ENCODE results near the gene NRP2. TPM values are rescaled to one million over a fixed set of nuclear protein-coding genes. Genes with fewer than 3 reads are reported as not detected.

Gene NRP2
- total RNA-seq, 3 donors from 2014 or later = 18.4 to 32.0 (median 23.9) TPM

DNA sequence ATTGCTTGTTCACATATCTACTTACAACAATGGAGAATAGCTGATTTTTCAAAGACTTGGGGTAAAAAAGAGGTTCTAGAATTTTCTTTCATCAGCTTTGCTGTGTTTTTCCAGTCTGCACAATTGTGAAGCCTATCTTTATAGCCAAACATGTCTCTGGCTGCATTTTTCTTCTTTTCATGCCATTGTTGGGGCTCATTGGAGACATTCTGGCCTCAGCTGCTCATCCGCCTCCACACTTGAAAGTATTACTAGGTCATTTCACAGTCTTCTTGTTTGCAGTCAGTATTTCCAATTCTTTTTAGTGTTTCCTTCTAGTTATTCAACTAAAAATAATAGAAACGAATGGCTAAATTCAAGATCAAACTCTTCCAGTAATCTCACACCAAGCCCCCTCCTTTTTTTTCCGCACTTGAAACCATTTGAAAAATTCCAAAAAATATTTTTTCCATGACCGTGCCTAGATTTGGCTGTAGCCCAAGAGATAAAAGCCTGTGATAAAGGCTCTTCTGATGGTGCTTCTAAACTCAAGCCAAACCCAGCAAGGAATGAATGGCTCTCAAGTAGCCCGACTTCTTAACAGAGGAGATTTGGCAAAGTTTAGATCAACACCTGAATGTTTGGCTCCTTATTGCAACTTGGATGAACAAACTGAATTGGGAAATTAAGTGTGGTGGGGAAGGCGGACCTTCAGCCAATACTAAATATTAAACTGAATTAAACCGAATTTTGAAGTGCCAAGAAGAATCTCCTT, 103.4 kb downstream of the NRP2 start:
- intact Hi-C loops (cut with DNase I; ENCODE audit: low total_unique reads) = loop anchor here (5.0 kb wide), 1 partner anchor 1543 kb away; no protein-coding TSS in a partner anchor

DNA sequence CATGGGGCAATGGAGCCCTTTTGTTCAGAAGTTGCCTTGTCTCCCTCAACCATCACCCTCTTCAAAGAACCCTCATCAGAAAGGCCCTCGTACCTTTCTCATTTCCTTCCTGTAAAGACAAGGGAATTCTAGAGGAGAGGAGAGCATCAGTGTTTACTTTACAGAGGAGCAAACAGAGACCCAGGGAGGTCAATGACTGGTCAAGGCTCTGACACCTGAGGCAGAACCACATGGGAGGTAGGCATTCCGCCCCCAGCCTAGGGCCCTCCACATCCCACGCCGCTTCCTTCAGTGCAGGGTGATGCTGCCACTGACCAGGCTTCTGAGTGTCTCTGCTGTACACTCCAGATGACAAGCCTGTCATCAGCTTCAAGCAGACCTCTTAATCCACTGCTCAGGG, 104.7 kb downstream of the NRP2 start:
- Histone ChIP-seq H3K27me3 (no peaks in the 10 kb centered on the region), H3K4me1 (no peaks in the 10 kb centered on the region), H3K4me3 (no peak overlapping the region), H3K27ac (peak overlapping the region in 1 of 2 donors; percentile 43), H3K9me3 (no peaks in the 10 kb centered on the region), H3K36me3 (no peaks in the 10 kb centered on the region)
- intact Hi-C loops (cut with DNase I; ENCODE audit: low total_unique reads) = loop anchor here (5.0 kb wide), 1 partner anchor 1545 kb away; no protein-coding TSS in a partner anchor
- TF ChIP-seq, protein P1, sequence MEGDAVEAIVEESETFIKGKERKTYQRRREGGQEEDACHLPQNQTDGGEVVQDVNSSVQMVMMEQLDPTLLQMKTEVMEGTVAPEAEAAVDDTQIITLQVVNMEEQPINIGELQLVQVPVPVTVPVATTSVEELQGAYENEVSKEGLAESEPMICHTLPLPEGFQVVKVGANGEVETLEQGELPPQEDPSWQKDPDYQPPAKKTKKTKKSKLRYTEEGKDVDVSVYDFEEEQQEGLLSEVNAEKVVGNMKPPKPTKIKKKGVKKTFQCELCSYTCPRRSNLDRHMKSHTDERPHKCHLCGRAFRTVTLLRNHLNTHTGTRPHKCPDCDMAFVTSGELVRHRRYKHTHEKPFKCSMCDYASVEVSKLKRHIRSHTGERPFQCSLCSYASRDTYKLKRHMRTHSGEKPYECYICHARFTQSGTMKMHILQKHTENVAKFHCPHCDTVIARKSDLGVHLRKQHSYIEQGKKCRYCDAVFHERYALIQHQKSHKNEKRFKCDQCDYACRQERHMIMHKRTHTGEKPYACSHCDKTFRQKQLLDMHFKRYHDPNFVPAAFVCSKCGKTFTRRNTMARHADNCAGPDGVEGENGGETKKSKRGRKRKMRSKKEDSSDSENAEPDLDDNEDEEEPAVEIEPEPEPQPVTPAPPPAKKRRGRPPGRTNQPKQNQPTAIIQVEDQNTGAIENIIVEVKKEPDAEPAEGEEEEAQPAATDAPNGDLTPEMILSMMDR (IDR thresholded peaks at IDR 0.05) = no peak
- TF ChIP-seq POLR2A (IDR thresholded peaks at IDR 0.05) = no peak
- TF ChIP-seq POLR2AphosphoS5 (IDR thresholded peaks at IDR 0.05) = no peak
- DNase-seq (ENCODE audit: low spot score in 2 of 2) = no peak

More for the DNA sequence above, 103.4 kb downstream of the NRP2 start:
- Histone ChIP-seq H3K4me1 (no peaks in the 10 kb centered on the region), H3K27ac (peak overlapping the region; percentile 36 to 43), H3K27me3 (no peaks in the 10 kb centered on the region), H3K36me3 (no peaks in the 10 kb centered on the region), H3K4me3 (no peak overlapping the region), H3K9me3 (no peaks in the 10 kb centered on the region)
- no peak for DNase-seq (ENCODE audit: low spot score in 2 of 2)
- TF ChIP-seq, protein P1 (IDR thresholded peaks at IDR 0.05) = no peak

- Histone ChIP-seq H3K9me3 (no peaks in the 10 kb centered on the region), H3K27ac (no peak overlapping the region), H3K27me3 (no peaks in the 10 kb centered on the region), H3K4me3 (no peak overlapping the region), H3K36me3 (no peaks in the 10 kb centered on the region), H3K4me1 (no peaks in the 10 kb centered on the region)
- no peak for DNase-seq (ENCODE audit: low spot score in 2 of 2)
- intact Hi-C loops (cut with DNase I; ENCODE audit: low total_unique reads) = loop anchor here (5.0 kb wide), 1 partner anchor 1545 kb away; no protein-coding TSS in a partner anchor
- TF ChIP-seq, protein P1 (IDR thresholded peaks at IDR 0.05) = no peak
- TF ChIP-seq POLR2A (IDR thresholded peaks at IDR 0.05) (no peak), POLR2AphosphoS5 (IDR thresholded peaks at IDR 0.05) (no peak)
Observed at GRCh38 chr2:205787761-205788160, 105.5 kb downstream of the NRP2 start.

DNA sequence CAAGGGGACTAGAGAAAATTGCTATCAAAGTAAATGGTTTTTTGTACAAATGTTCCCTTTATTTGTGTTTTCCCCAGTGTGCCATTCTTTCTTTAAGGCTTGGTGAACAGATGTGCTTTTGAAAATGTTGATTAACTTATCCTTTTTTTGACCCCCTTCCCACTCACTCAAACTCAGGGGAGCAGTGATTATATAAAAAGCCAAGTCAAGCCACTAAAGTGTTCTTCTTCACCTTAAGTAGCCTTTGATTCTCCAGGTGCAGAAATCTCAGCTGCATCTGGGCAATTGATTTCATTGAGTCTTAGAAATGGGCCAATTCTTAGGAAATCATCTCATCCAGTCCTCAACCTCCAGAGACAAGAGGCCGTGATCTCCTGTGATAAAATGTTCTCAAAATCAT, 107.6 kb downstream of the NRP2 start:
- no peaks in the 10 kb centered on the region for H3K4me1 ChIP-seq
- intact Hi-C loops (cut with DNase I; ENCODE audit: low total_unique reads) = loop anchor here (5.0 kb wide), 1 partner anchor 1548 kb away; no protein-coding TSS in a partner anchor

DNA sequence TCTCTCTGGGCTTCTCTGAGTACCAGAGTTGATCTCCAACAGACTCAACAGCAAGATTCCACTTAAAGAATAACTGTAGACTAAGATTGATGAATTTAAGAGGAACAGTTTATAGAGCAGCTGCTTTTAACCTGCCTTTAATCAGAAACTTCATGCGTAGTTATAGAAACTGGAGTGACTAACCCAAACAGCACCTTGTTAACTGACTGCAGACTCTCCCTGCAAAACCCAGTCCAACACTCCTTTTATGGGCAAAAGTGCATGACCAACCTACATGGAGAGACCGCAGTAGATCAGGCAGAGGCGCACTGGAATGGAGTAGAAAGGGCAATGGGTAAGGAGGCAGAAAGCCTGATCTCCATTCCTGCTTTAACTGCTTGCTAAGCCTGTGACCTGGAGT, 110.6 kb downstream of the NRP2 start:
- intact Hi-C loops (cut with DNase I; ENCODE audit: low total_unique reads) = no loop called here
- Histone ChIP-seq H3K4me1 (no peaks in the 10 kb centered on the region), H3K27ac (no peak overlapping the region), H3K9me3 (no peaks in the 10 kb centered on the region), H3K4me3 (no peak overlapping the region), H3K27me3 (no peaks in the 10 kb centered on the region), H3K36me3 (no peaks in the 10 kb centered on the region)
- no peak for DNase-seq (ENCODE audit: low spot score in 2 of 2)
- TF ChIP-seq POLR2A (IDR thresholded peaks at IDR 0.05) (no peak), POLR2AphosphoS5 (IDR thresholded peaks at IDR 0.05) (no peak)
- TF ChIP-seq, protein P1 (IDR thresholded peaks at IDR 0.05) = no peak

More for the DNA sequence above, 107.6 kb downstream of the NRP2 start:
- TF ChIP-seq POLR2AphosphoS5 (IDR thresholded peaks at IDR 0.05) (no peak), POLR2A (IDR thresholded peaks at IDR 0.05) (no peak)
- TF ChIP-seq, protein P1 (IDR thresholded peaks at IDR 0.05) = no peak
- H3K4me3 ChIP-seq = no peak overlapping the region
- no peak overlapping the region for H3K27ac ChIP-seq
- no peaks in the 10 kb centered on the region for H3K36me3 ChIP-seq
- no peaks in the 10 kb centered on the region for H3K9me3 ChIP-seq
- no peak for DNase-seq (ENCODE audit: low spot score in 2 of 2)
- H3K27me3 ChIP-seq = no peaks in the 10 kb centered on the region
